HG02759 (cell line): ENCODE measurements around the gene NCBP2.

Experiments used
- ATAC-seq: cut with Tn5 transposase; IDR thresholded peaks from one replicate; pipeline ENCODE4 v1.9.1; 2021; ENCODE audit warnings: mild to moderate bottlenecking, moderate library complexity; ENCODE audit not compliant: unreplicated experiment

NCBP2 gene

GRCh38 chr3:196886144-196886543, 56.2 kb downstream of the NCBP2 start:
- ATAC-seq = no peak
